Upper lobe of left lung (tissue), 6 donors: ENCODE measurements around the gene SCNN1G. TPM values are rescaled to one million over a fixed set of nuclear protein-coding genes. Genes with fewer than 3 reads are reported as not detected.

Source experiments
- ATAC-seq, 2 donors: fragments of 200-7000 bp; cut with Tn5 transposase; one replicate each; pipeline ENCODE4 v1.9.1; 2022; ENCODE audit warnings: mild to moderate bottlenecking in 2 of 2, moderate library complexity in 2 of 2; ENCODE audit not compliant: low FRiP score in 2 of 2
- DNase-seq, 2 donors: peaks; one replicate each; pipeline ENCODE4 v3.0.0-alpha.2; 2019 to 2020
- H3K27ac ChIP-seq, 4 donors: fragments of 200-600 bp; sonication (generic); one replicate each; pipeline ENCODE4 v1.5.1; 2016 to 2019
- H3K27me3 ChIP-seq, 4 donors: fragments of 200-600 bp; sonication (generic); one replicate each; pipeline ENCODE4 v1.5.1; 2017 to 2019
- H3K36me3 ChIP-seq, 4 donors: fragments of 200-600 bp; sonication (generic); one replicate each; pipeline ENCODE4 v1.5.1; 2016 to 2019
- H3K4me1 ChIP-seq, 4 donors: fragments of 200-600 bp; sonication (generic); one replicate each; pipeline ENCODE4 v1.5.1; 2018 to 2019
- H3K4me3 ChIP-seq, 4 donors: fragments of 200-600 bp; sonication (generic); one replicate each; pipeline ENCODE4 v1.5.1; 2017 to 2019; ENCODE audit warnings: mild to moderate bottlenecking in 2 of 4, moderate library complexity in 1 of 4
- H3K9me3 ChIP-seq, 4 donors: fragments of 200-600 bp; sonication (generic); one replicate each; pipeline ENCODE4 v1.5.1; 2018 to 2019
- EP300 ChIP-seq, 4 donors: sonication (generic); formaldehyde crosslinking; IDR thresholded peaks; one replicate each; pipeline ENCODE4 v1.5.1; 2017; ENCODE audit warnings: antibody characterized with exemption in 4 of 4, control low read depth in 2 of 4
- POLR2A ChIP-seq, 4 donors: fragments of 450-650 bp; IDR thresholded peaks; one replicate each; pipeline ENCODE4 v1.5.1; 2016 to 2017; ENCODE audit warnings: antibody characterized with exemption in 4 of 4, mild to moderate bottlenecking in 2 of 4
- POLR2AphosphoS5 ChIP-seq, 2 donors: sonication (generic); formaldehyde crosslinking; IDR thresholded peaks; one replicate each; pipeline ENCODE4 v1.5.1; 2017; ENCODE audit warnings: antibody characterized with exemption in 2 of 2
- WGBS, 2 donors: methylation state at CpG; one replicate each; pipeline ENCODE4 v1.1.5; 2017 to 2018; 5-methylcytosine and 5-hydroxymethylcytosine counted together
- total RNA-seq, 6 donors: library from RNA; depleted of rRNA in 4 of 6; stranded (reverse); fragments of >200 nt in 4 of 6; gene quantifications; one replicate each; pipeline versions ENCODE4 v1.1.0 to v1.2.1, GENCODE V29; 2016 to 2021
- TF ChIP-seq, protein P1 (sequence below), 6 experiments: fragments of 450-650 bp in 4 of 6; fragments of 200-600 bp in 2 of 6; sonication (generic) in 2 of 6; IDR thresholded peaks; one replicate each; pipeline ENCODE4 v1.5.1; 2016 to 2019; ENCODE audit warnings: antibody characterized with exemption in 6 of 6
- donor health status: DM: no; HTN: no; CAD: no; lungs with moderate emphysema.
- donor health status: DM: no; HTN: yes; CAD: no; lungs with severe emphysema.

Gene SCNN1G
- total RNA-seq, 6 donors from 2014 or later, result 10.8 to 16.8 (median 13.8) TPM

DNA sequence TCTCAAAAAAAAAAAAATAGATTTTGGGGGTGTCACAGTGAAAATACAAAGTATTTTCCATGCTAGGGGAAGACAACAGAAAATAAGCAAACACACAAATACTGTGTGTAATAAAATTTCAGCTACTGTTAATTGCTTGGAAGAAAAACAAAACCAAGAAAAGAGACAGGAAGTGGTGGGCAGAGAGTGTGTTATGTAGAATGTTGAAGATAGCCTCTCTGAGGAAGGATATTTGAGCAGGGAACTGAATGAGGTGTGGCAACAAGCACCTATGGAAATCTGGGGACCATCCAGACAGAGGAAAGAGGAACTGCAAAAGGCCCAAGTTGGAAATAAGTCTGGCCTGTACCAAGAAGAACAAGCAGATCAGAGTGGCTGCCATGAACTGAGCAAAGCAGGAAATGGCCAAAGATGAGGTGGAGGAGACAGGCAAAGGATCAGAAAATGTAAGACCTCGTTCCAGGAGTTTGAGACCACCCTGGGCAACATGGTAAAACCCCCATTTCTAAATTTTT lies 25.5 kb upstream of the SCNN1G start:
- TF ChIP-seq POLR2A (IDR thresholded peaks at IDR 0.05) (no peak), POLR2AphosphoS5 (IDR thresholded peaks at IDR 0.05) (no peak), EP300 (IDR thresholded peaks at IDR 0.05) (no peak)
- TF ChIP-seq, protein P1, sequence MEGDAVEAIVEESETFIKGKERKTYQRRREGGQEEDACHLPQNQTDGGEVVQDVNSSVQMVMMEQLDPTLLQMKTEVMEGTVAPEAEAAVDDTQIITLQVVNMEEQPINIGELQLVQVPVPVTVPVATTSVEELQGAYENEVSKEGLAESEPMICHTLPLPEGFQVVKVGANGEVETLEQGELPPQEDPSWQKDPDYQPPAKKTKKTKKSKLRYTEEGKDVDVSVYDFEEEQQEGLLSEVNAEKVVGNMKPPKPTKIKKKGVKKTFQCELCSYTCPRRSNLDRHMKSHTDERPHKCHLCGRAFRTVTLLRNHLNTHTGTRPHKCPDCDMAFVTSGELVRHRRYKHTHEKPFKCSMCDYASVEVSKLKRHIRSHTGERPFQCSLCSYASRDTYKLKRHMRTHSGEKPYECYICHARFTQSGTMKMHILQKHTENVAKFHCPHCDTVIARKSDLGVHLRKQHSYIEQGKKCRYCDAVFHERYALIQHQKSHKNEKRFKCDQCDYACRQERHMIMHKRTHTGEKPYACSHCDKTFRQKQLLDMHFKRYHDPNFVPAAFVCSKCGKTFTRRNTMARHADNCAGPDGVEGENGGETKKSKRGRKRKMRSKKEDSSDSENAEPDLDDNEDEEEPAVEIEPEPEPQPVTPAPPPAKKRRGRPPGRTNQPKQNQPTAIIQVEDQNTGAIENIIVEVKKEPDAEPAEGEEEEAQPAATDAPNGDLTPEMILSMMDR (IDR thresholded peaks at IDR 0.05), result no peak
- no peaks in the 10 kb centered on the region for H3K4me1 ChIP-seq
- ATAC-seq (no peak), DNase-seq (no peak)
- no peaks in the 10 kb centered on the region for H3K27me3 ChIP-seq
- no peak overlapping the region for H3K4me3 ChIP-seq
- H3K9me3 ChIP-seq, result no peaks in the 10 kb centered on the region
- WGBS, 2 donors, result 52 to 70% methylated on average over 1 of the region's 1 CpG
- H3K27ac ChIP-seq, result no peak overlapping the region
- no peaks in the 10 kb centered on the region for H3K36me3 ChIP-seq

DNA sequence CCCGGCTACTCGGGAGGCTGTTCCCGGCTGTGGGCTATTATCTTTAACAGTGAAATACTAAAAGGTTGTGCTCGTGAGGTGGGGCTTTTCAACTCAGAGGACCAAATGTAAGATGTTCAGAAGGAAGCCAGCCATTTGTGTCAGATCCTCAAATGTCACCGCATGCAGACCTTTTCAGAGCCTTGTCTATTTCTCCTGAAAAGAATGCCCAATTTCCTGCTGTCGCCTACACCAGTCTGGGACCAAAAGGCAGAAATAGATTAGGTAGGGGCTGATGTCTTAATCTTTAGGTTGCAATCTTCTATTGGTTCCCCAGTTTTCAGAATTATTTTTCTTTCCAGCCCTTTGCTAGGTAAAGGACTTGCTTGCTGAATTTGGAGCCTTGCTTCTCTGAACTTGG lies 24.4 kb upstream of the SCNN1G start:
- ATAC-seq (no peak), DNase-seq (no peak)
- Histone ChIP-seq H3K27me3 (no peaks in the 10 kb centered on the region), H3K4me1 (no peaks in the 10 kb centered on the region), H3K4me3 (no peak overlapping the region), H3K27ac (no peak overlapping the region), H3K9me3 (no peaks in the 10 kb centered on the region), H3K36me3 (no peaks in the 10 kb centered on the region)
- WGBS, 2 donors, result 94 to 95% methylated on average over 6 of the region's 6 CpGs
- TF ChIP-seq EP300 (IDR thresholded peaks at IDR 0.05), result no peak
- no peak for TF ChIP-seq POLR2A (IDR thresholded peaks at IDR 0.05)
- TF ChIP-seq, protein P1 (IDR thresholded peaks at IDR 0.05), result no peak
- no peak for TF ChIP-seq POLR2AphosphoS5 (IDR thresholded peaks at IDR 0.05)

DNA sequence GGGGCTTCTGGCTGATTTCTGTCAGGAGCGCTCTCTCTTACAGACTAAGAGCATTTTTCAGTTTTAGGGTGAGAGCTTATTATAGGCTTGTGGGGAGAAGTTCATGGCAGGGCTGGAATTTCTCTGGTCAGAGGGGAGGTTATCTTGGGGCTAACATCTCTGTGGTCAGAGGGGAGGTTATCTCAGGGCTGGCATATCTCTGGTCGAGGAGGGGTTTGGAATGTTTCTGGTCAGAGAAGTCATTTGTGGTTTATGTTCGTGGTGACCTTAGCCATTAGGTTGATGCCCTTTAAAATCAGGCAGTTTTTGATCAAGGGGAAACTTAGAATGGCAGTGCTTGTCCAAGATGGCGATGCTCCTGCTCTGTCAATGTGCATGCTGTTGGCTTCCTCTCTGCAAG lies 22.5 kb upstream of the SCNN1G start:
- no peak overlapping the region for H3K27ac ChIP-seq
- TF ChIP-seq POLR2A (IDR thresholded peaks at IDR 0.05), result no peak
- TF ChIP-seq, protein P1 (IDR thresholded peaks at IDR 0.05), result no peak
- TF ChIP-seq EP300 (IDR thresholded peaks at IDR 0.05), result no peak
- no peak for TF ChIP-seq POLR2AphosphoS5 (IDR thresholded peaks at IDR 0.05)
- no peak overlapping the region for H3K4me3 ChIP-seq
- H3K36me3 ChIP-seq, result no peaks in the 10 kb centered on the region
- no peak for DNase-seq
- no peaks in the 10 kb centered on the region for H3K4me1 ChIP-seq
- no peaks in the 10 kb centered on the region for H3K27me3 ChIP-seq
- ATAC-seq, result no peak
- H3K9me3 ChIP-seq, result no peaks in the 10 kb centered on the region
- WGBS, 2 donors, result 73 to 82% methylated on average over 4 of the region's 4 CpGs

DNA sequence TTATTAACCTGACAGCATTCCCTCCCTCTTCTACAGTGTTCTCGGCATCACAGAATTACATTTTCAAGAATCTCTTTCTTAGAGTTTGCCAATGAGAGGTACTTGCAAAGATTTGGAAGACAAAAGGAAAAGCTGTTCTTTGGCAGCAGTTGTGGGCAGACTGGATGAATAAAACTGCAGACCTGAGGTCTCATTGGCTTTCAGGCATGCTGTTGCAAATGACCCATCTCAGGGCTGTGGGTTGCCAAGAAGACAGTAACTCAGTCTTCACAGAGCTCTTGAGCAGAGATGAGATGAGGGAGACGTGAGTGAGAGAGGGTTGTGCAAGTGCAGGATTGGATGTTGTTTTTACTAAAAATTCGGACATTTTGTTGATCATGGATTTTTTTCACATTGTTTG lies 22.0 kb upstream of the SCNN1G start:
- 83 to 85% methylated on average over 3 of the region's 3 CpGs for WGBS, 2 donors

DNA sequence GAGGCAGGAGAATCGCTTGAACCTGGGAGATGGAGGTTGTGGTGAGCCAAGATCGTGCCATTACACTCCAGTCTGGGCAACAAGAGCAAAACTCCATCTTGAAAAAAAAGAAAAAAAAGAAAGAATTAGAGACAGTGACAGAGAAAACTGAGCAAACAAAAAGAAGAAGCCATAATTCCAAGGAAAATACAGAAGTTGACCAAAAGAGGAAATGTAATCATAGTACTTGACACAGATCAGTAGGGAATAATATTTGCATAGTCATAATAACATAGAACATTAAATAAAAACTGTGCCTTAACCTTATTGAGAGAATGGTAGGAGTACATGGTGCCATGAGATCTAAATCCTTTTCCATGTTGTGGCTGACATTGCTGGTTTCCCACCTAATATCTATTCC lies 18.6 kb upstream of the SCNN1G start:
- Histone ChIP-seq H3K9me3 (no peaks in the 10 kb centered on the region), H3K36me3 (no peaks in the 10 kb centered on the region), H3K27ac (no peak overlapping the region), H3K4me1 (no peaks in the 10 kb centered on the region), H3K4me3 (no peak overlapping the region), H3K27me3 (no peaks in the 10 kb centered on the region)
- 91 to 94% methylated on average over 2 of the region's 2 CpGs for WGBS, 2 donors
- ATAC-seq, result no peak
- TF ChIP-seq POLR2AphosphoS5 (IDR thresholded peaks at IDR 0.05), result no peak
- TF ChIP-seq, protein P1 (IDR thresholded peaks at IDR 0.05), result no peak
- TF ChIP-seq EP300 (IDR thresholded peaks at IDR 0.05), result no peak
- TF ChIP-seq POLR2A (IDR thresholded peaks at IDR 0.05), result no peak
- DNase-seq, result no peak

More for the DNA sequence above, 22.0 kb upstream of the SCNN1G start:
- no peak for ATAC-seq
- no peaks in the 10 kb centered on the region for H3K36me3 ChIP-seq
- H3K4me1 ChIP-seq, result no peaks in the 10 kb centered on the region
- H3K4me3 ChIP-seq, result no peak overlapping the region
- H3K27me3 ChIP-seq, result no peaks in the 10 kb centered on the region
- no peak overlapping the region for H3K27ac ChIP-seq
- DNase-seq, result no peak
- H3K9me3 ChIP-seq, result no peaks in the 10 kb centered on the region
- TF ChIP-seq POLR2AphosphoS5 (IDR thresholded peaks at IDR 0.05), result no peak
- no peak for TF ChIP-seq POLR2A (IDR thresholded peaks at IDR 0.05)
- no peak for TF ChIP-seq EP300 (IDR thresholded peaks at IDR 0.05)
- TF ChIP-seq, protein P1 (IDR thresholded peaks at IDR 0.05), result no peak
